Mesenchymal stem cell (in vitro differentiated cells and primary cell): ENCODE measurements around the gene PAX2.
A peak's percentile ranks its signal among the peaks of the same experiment; 100 is the strongest.

Source experiments
- DNase-seq: peaks from one replicate; pipeline ENCODE4 v3.0.0-alpha.2; 2013
- H2AFZ ChIP-seq: one replicate; pipeline ENCODE4 v1.6.1; 2013; ENCODE audit warnings: low read depth, mild to moderate bottlenecking, control low read depth, inconsistent platforms, low read length, moderate library complexity
- H2AK5ac ChIP-seq: 2 replicates; pipeline ENCODE4 v1.6.1; 2013; ENCODE audit warnings: low read length, moderate library complexity, mild to moderate bottlenecking, inconsistent platforms; ENCODE audit not compliant: severe bottlenecking
- H2BK120ac ChIP-seq: one replicate; pipeline ENCODE4 v1.6.1; 2013; ENCODE audit warnings: low read depth, mild to moderate bottlenecking, inconsistent platforms, low read length, moderate library complexity
- H2BK12ac ChIP-seq, 2 experiments: one replicate each; pipeline ENCODE4 v1.6.1; 2013; ENCODE audit warnings: inconsistent platforms in 2 of 2, low read length in 2 of 2, mild to moderate bottlenecking in 2 of 2, moderate library complexity in 2 of 2, control low read depth in 1 of 2
- H2BK15ac ChIP-seq: one replicate; pipeline ENCODE4 v1.6.1; 2013; ENCODE audit warnings: mild to moderate bottlenecking, low read depth, inconsistent platforms; ENCODE audit not compliant: poor library complexity, severe bottlenecking
- H2BK5ac ChIP-seq: 2 replicates; pipeline ENCODE4 v1.6.1; 2013; ENCODE audit warnings: low read depth, mild to moderate bottlenecking, low read length, control low read depth, inconsistent platforms; ENCODE audit not compliant: poor library complexity, severe bottlenecking
- H3K14ac ChIP-seq, 2 experiments: one replicate each; pipeline ENCODE4 v1.6.1; 2013; ENCODE audit warnings: inconsistent platforms in 2 of 2, low read length in 2 of 2, control low read depth in 1 of 2, mild to moderate bottlenecking in 1 of 2, moderate library complexity in 1 of 2
- H3K18ac ChIP-seq, 2 experiments: one replicate each; pipeline ENCODE4 v1.6.1; 2013; ENCODE audit warnings: inconsistent platforms in 2 of 2, low read length in 2 of 2, control low read depth in 1 of 2, low read depth in 1 of 2, mild to moderate bottlenecking in 1 of 2
- H3K23ac ChIP-seq, 2 experiments: one replicate each; pipeline ENCODE4 v1.6.1; 2013; ENCODE audit warnings: inconsistent platforms in 2 of 2, low read length in 2 of 2, mild to moderate bottlenecking in 2 of 2, moderate library complexity in 2 of 2, control low read depth in 1 of 2
- H3K27ac ChIP-seq: 2 replicates; pipeline ENCODE4 v1.5.1; 2013; ENCODE audit warnings: mild to moderate bottlenecking, moderate library complexity, low read length, control low read depth, inconsistent platforms; ENCODE audit not compliant: poor library complexity, severe bottlenecking
- H3K27me3 ChIP-seq, 2 experiments: 2 replicates each; pipeline versions ENCODE4 v1.6.1 to v1.7.0; 2013; ENCODE audit warnings: low read length in 2 of 2, mild to moderate bottlenecking in 2 of 2, moderate library complexity in 2 of 2, control low read depth in 1 of 2, inconsistent platforms in 1 of 2; ENCODE audit not compliant: control insufficient read depth in 1 of 2, insufficient read depth in 1 of 2
- H3K36me3 ChIP-seq, 2 experiments: 2 replicates each; pipeline versions ENCODE4 v1.6.1 to v1.7.0; 2013; ENCODE audit warnings: low read length in 2 of 2, control low read depth in 1 of 2, inconsistent platforms in 1 of 2, low read depth in 1 of 2, mild to moderate bottlenecking in 1 of 2; ENCODE audit not compliant: insufficient read depth in 2 of 2, control insufficient read depth in 1 of 2
- H3K4ac ChIP-seq, 2 experiments: one replicate each; pipeline ENCODE4 v1.6.1; 2013; ENCODE audit warnings: inconsistent platforms in 2 of 2, low read length in 2 of 2, mild to moderate bottlenecking in 2 of 2, moderate library complexity in 2 of 2, control low read depth in 1 of 2, low read depth in 1 of 2
- H3K4me1 ChIP-seq: 2 replicates; pipeline ENCODE4 v1.6.1; 2013; ENCODE audit warnings: low read depth, low read length, control low read depth; ENCODE audit not compliant: control insufficient read depth, insufficient read depth
- H3K4me2 ChIP-seq: 2 replicates; pipeline ENCODE4 v1.6.1; 2013; ENCODE audit warnings: low read length, mild to moderate bottlenecking, inconsistent platforms; ENCODE audit not compliant: poor library complexity, severe bottlenecking
- H3K4me3 ChIP-seq, 2 experiments: 2 replicates each; pipeline versions ENCODE4 v1.5.1 to v1.7.0; 2013; ENCODE audit warnings: low read length in 2 of 2, mild to moderate bottlenecking in 2 of 2, control low read depth in 1 of 2, low read depth in 1 of 2; ENCODE audit not compliant: insufficient read depth in 1 of 2
- H3K79me1 ChIP-seq: replicated peaks from 2 replicates; pipeline ENCODE4 v1.6.1; 2013; ENCODE audit warnings: mild to moderate bottlenecking, control low read depth, low read length, inconsistent platforms; ENCODE audit not compliant: poor library complexity, severe bottlenecking
- H3K9ac ChIP-seq: 2 replicates; pipeline ENCODE4 v1.7.0; 2013; ENCODE audit warnings: mild to moderate bottlenecking, low read length, moderate library complexity
- H3K9me3 ChIP-seq: 2 replicates; pipeline ENCODE4 v1.7.0; 2013; ENCODE audit warnings: mild to moderate bottlenecking, low read length; ENCODE audit not compliant: control insufficient read depth
- H4K8ac ChIP-seq: one replicate; pipeline ENCODE4 v1.6.1; 2013; ENCODE audit warnings: inconsistent platforms, mild to moderate bottlenecking, low read length, moderate library complexity
- H4K91ac ChIP-seq: one replicate; pipeline ENCODE4 v1.6.1; 2013; ENCODE audit warnings: mild to moderate bottlenecking, low read length, inconsistent platforms
- WGBS: methylation state at CpG from one replicate; pipeline ENCODE4 v1.1.7; 2013; ENCODE audit warnings: mixed read lengths; 5-methylcytosine and 5-hydroxymethylcytosine counted together

PAX2 gene

DNA sequence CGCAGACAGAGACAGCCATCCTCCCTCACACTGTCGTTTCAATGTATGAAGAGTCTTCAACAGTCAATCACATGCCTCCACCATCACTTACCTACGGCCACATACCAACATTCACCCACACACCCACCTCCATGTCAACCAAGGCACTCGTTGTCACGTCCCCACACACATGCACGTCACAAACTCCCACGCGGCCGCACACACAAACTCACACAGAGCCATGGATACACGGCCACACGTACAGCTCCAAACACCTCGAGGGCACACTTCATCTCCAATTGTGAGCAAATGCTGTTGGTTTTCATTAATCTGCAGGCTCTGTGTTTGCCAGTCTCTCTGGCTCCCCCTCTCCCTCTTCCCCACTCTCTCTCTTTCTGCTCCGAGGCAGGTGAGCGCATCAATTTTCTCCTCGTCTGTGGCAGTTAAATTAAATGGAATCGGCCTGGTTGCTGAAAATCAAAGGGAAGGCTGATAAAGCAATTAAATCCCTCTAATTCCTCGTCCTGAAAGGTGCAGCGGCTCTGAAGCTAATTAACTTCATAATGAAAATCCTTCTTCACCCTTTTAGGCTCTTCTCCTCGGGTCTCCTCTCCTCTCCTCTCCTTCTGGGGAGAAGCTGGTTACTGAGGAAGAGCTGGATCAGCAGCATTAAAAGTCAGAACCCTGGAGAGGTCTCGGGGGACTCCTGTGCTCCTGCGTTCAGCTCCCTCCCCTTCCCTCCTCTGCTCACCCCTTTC is 113.5 kb downstream of the PAX2 start:
- Histone ChIP-seq H3K4me2 (no peak overlapping the region), H4K8ac (no peak overlapping the region), H2AFZ (no peak overlapping the region), H3K4ac (no peak overlapping the region), H3K14ac (no peak overlapping the region), H2BK120ac (no peak overlapping the region), H2AK5ac (no peak overlapping the region), H3K18ac (no peak overlapping the region), H3K79me1 (no peaks in the 10 kb centered on the region), H2BK5ac (no peak overlapping the region), H3K9me3 (peaks cover 14% of the 10 kb centered on the region), H3K36me3 (no peaks in the 10 kb centered on the region), H3K4me1 (no peaks in the 10 kb centered on the region), H3K23ac (no peak overlapping the region), H4K91ac (no peak overlapping the region), H2BK12ac (no peak overlapping the region), H3K27me3 (peaks cover 72 to 87% of the 10 kb centered on the region in 2 experiments), H3K27ac (no peak overlapping the region), H2BK15ac (no peak overlapping the region), H3K4me3 (no peak overlapping the region), H3K9ac (no peak overlapping the region)
- WGBS = 70% methylated on average over 17 of the region's 21 CpGs
- DNase-seq = no peak

DNA sequence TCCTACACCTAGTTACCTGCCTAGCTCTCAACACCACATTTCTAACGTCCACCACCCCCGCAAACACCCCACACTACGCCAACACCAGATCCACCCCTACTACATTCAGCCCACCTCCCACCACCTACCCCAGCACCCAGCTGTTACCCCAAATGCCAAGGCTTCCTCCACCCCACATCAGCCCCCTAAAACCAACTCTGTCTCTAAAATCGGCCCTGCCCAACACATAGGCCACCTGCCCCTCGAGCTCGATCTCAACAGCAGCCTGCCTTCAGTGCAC is 114.0 kb downstream of the PAX2 start:
- H4K91ac ChIP-seq = no peak overlapping the region
- no peak overlapping the region for H3K9ac ChIP-seq
- no peak overlapping the region for H3K4me2 ChIP-seq
- no peak overlapping the region for H3K23ac ChIP-seq
- DNase-seq = no peak
- no peaks in the 10 kb centered on the region for H3K79me1 ChIP-seq
- WGBS = 75% methylated on average over 6 of the region's 6 CpGs
- no peaks in the 10 kb centered on the region for H3K36me3 ChIP-seq
- H3K4ac ChIP-seq = no peak overlapping the region
- no peak overlapping the region for H2BK120ac ChIP-seq
- no peaks in the 10 kb centered on the region for H3K4me1 ChIP-seq
- H2BK15ac ChIP-seq = no peak overlapping the region
- no peak overlapping the region for H2BK12ac ChIP-seq
- H2AFZ ChIP-seq = no peak overlapping the region
- H3K4me3 ChIP-seq = peak overlapping the region in 1 of 2 experiments; percentile 27
- H3K27me3 ChIP-seq = peaks cover 72 to 89% of the 10 kb centered on the region in 2 experiments
- no peak overlapping the region for H2AK5ac ChIP-seq
- no peak overlapping the region for H3K18ac ChIP-seq
- H3K27ac ChIP-seq = no peak overlapping the region
- no peak overlapping the region for H4K8ac ChIP-seq
- H3K14ac ChIP-seq = no peak overlapping the region
- no peak overlapping the region for H2BK5ac ChIP-seq
- peaks cover 14% of the 10 kb centered on the region for H3K9me3 ChIP-seq

DNA sequence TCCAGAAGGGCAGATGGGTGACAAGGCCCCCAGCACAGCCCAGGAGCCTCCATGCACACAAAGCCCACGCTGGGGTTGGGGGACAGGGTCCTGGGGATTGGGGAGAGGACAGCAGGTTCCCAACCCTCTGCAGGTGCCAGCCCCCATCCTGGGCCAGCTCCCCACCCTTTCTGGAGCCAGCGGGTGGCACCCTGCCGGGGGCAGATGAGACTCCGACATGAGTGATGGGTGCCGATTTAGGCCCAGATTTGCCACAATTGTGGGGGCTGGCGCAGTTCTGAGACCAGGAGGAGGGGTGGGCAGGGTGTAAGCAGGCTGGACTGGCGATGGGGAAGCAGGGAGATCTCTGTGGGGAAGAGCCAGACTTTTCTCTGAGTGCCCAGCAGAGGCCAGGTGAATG is 118.1 kb downstream of the PAX2 start:
- H2AFZ ChIP-seq = no peak overlapping the region
- H3K4me3 ChIP-seq = no peak overlapping the region
- no peaks in the 10 kb centered on the region for H3K79me1 ChIP-seq
- no peak overlapping the region for H2BK15ac ChIP-seq
- no peaks in the 10 kb centered on the region for H3K9me3 ChIP-seq
- H2BK120ac ChIP-seq = no peak overlapping the region
- H3K4me1 ChIP-seq = no peaks in the 10 kb centered on the region
- H3K27ac ChIP-seq = no peak overlapping the region
- H4K91ac ChIP-seq = no peak overlapping the region
- no peak for DNase-seq
- no peak overlapping the region for H3K23ac ChIP-seq
- peaks cover 83 to 91% of the 10 kb centered on the region in 2 experiments for H3K27me3 ChIP-seq
- no peak overlapping the region for H3K14ac ChIP-seq
- no peak overlapping the region for H2BK12ac ChIP-seq
- no peak overlapping the region for H3K4ac ChIP-seq
- no peaks in the 10 kb centered on the region for H3K36me3 ChIP-seq
- 75% methylated on average over 7 of the region's 7 CpGs for WGBS
- H3K18ac ChIP-seq = no peak overlapping the region
- H2AK5ac ChIP-seq = no peak overlapping the region
- H3K9ac ChIP-seq = no peak overlapping the region
- H4K8ac ChIP-seq = no peak overlapping the region
- H2BK5ac ChIP-seq = no peak overlapping the region
- no peak overlapping the region for H3K4me2 ChIP-seq

DNA sequence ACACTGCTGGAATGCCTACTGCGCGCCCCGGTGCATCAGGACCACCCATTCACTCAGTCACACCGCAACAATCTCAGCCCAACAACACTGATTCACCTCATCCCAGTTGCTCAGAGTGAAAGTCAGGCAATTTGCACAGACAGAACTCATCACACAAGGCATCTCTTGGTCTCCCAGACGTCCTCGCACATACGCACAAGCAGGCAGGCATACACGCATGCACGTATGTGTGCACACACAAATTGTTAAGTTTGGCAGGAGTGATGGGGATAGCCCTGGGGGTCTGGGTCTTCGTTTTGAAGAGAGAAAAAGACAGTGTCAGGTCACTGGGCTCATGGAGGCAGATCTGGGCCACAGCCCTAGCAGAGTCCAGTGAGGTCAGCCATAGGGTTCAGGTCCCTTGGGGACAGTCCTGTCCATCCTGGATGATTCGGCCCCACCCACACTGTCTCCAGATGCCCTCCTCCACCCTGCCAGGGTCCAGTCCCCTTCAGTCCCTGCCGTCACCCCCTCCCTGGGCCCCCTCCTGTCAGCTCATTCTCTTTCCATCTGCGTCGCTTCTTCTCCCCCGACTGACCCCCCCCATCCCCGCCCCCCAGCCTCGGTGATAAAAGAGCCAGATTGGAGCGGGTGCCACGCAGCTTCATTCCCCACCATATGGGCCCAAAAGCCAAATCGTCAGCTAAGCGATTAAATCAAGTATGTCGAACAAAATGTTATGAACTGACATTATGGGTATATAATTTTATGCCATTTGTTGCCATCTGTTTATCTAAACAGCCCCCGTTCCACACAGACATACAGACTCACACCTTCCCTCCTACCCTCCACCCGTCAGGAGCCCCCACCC is 118.9 kb downstream of the PAX2 start:
- no peak overlapping the region for H3K4me3 ChIP-seq
- no peak overlapping the region for H3K27ac ChIP-seq
- no peaks in the 10 kb centered on the region for H3K4me1 ChIP-seq
- H3K9ac ChIP-seq = no peak overlapping the region
- no peak overlapping the region for H3K4ac ChIP-seq
- no peak overlapping the region for H2BK120ac ChIP-seq
- no peak overlapping the region for H3K4me2 ChIP-seq
- H2AK5ac ChIP-seq = no peak overlapping the region
- H4K8ac ChIP-seq = no peak overlapping the region
- H3K18ac ChIP-seq = no peak overlapping the region
- no peak overlapping the region for H2BK12ac ChIP-seq
- no peaks in the 10 kb centered on the region for H3K36me3 ChIP-seq
- H3K14ac ChIP-seq = no peak overlapping the region
- DNase-seq = no peak
- H4K91ac ChIP-seq = no peak overlapping the region
- no peak overlapping the region for H3K23ac ChIP-seq
- 83% methylated on average over 16 of the region's 24 CpGs for WGBS
- H3K27me3 ChIP-seq = peaks cover 83 to 91% of the 10 kb centered on the region in 2 experiments
- H3K79me1 ChIP-seq = no peaks in the 10 kb centered on the region
- no peaks in the 10 kb centered on the region for H3K9me3 ChIP-seq
- H2BK15ac ChIP-seq = no peak overlapping the region
- no peak overlapping the region for H2BK5ac ChIP-seq
- no peak overlapping the region for H2AFZ ChIP-seq
